Measurements from ENCODE around the gene CCNT2. TPM values are rescaled to one million over a fixed set of nuclear protein-coding genes. Genes with fewer than 3 reads are reported as not detected.

Gene CCNT2
- total RNA-seq, 1 experiment from 2014 or later, result 32.6 TPM

- TF ChIP-seq SIN3A (IDR thresholded peaks at IDR 0.05; ENCODE audit: low read depth) (no peak), JUND (IDR thresholded peaks at IDR 0.05) (no peak), FOSL1 (IDR thresholded peaks at IDR 0.05; ENCODE audit: low read depth) (no peak), MAX (IDR thresholded peaks at IDR 0.05) (no peak), CEBPB (IDR thresholded peaks at IDR 0.05; ENCODE audit: low read depth) (no peak), ELF1 (IDR thresholded peaks at IDR 0.05; ENCODE audit: borderline replicate concordance, low read depth) (no peak), EGR1 (IDR thresholded peaks at IDR 0.05; ENCODE audit: low read depth) (no peak), CBX3 (IDR thresholded peaks at IDR 0.05; ENCODE audit: low read depth) (no peak), TCF7L2 (IDR thresholded peaks at IDR 0.05; ENCODE audit: borderline replicate concordance, extremely low read depth, insufficient read depth, insufficient read length) (no peak)
- TF ChIP-seq, protein P1, sequence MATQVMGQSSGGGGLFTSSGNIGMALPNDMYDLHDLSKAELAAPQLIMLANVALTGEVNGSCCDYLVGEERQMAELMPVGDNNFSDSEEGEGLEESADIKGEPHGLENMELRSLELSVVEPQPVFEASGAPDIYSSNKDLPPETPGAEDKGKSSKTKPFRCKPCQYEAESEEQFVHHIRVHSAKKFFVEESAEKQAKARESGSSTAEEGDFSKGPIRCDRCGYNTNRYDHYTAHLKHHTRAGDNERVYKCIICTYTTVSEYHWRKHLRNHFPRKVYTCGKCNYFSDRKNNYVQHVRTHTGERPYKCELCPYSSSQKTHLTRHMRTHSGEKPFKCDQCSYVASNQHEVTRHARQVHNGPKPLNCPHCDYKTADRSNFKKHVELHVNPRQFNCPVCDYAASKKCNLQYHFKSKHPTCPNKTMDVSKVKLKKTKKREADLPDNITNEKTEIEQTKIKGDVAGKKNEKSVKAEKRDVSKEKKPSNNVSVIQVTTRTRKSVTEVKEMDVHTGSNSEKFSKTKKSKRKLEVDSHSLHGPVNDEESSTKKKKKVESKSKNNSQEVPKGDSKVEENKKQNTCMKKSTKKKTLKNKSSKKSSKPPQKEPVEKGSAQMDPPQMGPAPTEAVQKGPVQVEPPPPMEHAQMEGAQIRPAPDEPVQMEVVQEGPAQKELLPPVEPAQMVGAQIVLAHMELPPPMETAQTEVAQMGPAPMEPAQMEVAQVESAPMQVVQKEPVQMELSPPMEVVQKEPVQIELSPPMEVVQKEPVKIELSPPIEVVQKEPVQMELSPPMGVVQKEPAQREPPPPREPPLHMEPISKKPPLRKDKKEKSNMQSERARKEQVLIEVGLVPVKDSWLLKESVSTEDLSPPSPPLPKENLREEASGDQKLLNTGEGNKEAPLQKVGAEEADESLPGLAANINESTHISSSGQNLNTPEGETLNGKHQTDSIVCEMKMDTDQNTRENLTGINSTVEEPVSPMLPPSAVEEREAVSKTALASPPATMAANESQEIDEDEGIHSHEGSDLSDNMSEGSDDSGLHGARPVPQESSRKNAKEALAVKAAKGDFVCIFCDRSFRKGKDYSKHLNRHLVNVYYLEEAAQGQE (IDR thresholded peaks at IDR 0.05; ENCODE audit: low read depth), result no peak
- TF ChIP-seq, protein P2, sequence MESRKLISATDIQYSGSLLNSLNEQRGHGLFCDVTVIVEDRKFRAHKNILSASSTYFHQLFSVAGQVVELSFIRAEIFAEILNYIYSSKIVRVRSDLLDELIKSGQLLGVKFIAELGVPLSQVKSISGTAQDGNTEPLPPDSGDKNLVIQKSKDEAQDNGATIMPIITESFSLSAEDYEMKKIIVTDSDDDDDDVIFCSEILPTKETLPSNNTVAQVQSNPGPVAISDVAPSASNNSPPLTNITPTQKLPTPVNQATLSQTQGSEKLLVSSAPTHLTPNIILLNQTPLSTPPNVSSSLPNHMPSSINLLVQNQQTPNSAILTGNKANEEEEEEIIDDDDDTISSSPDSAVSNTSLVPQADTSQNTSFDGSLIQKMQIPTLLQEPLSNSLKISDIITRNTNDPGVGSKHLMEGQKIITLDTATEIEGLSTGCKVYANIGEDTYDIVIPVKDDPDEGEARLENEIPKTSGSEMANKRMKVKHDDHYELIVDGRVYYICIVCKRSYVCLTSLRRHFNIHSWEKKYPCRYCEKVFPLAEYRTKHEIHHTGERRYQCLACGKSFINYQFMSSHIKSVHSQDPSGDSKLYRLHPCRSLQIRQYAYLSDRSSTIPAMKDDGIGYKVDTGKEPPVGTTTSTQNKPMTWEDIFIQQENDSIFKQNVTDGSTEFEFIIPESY (IDR thresholded peaks at IDR 0.05; ENCODE audit: extremely low read depth, insufficient replicate concordance, low read length), result no peak
- H4K20me1 ChIP-seq (ENCODE audit: insufficient read depth), result no peaks in the 10 kb centered on the region
- H3K27ac ChIP-seq (ENCODE audit: low read depth, low read length), result no peak overlapping the region
- intact Hi-C loops (cut with micrococcal nuclease), result no loop called here
- ATAC-seq, result no peak
- no peaks in the 10 kb centered on the region for H3K27me3 ChIP-seq (ENCODE audit: insufficient read depth, low read length)
- no peak for DNase-seq (ENCODE audit: low read depth, low spot score)
- H3K79me2 ChIP-seq (ENCODE audit: insufficient read depth, low read length), result no peaks in the 10 kb centered on the region
- H3K4me1 ChIP-seq (ENCODE audit: control insufficient read depth in 1 of 2, insufficient read depth in 2 of 2, low read length in 2 of 2), result no peaks in the 10 kb centered on the region
- H3K4me3 ChIP-seq (replicated peaks in 1 of 2; ENCODE audit: low read depth in 1 of 2, low read length in 2 of 2), result no peak overlapping the region
- no peaks in the 10 kb centered on the region for H3K9me2 ChIP-seq (ENCODE audit: insufficient read depth)
- H3K9ac ChIP-seq (ENCODE audit: low read length), result no peak overlapping the region
- RAD21 ChIA-PET (ENCODE audit: low non-redundant PET in 1 of 2, low total read pairs in 2 of 2, uncharacterized antibody in 2 of 2, unreplicated experiment in 2 of 2), result no interaction called here
- BruUV-seq (replicated peaks), result no TSS peak
- H3K9me3 ChIP-seq (ENCODE audit: control insufficient read depth in 1 of 2, insufficient read depth in 1 of 2, low read depth in 1 of 2, low read length in 2 of 2), result no peaks in the 10 kb centered on the region
- no peak overlapping the region for H3K4me2 ChIP-seq (ENCODE audit: low read length)
- no peak overlapping the region for H2AFZ ChIP-seq (ENCODE audit: low read depth, low read length, poor library complexity, severe bottlenecking)
- POLR2A ChIA-PET, result no interaction called here
- no peaks in the 10 kb centered on the region for H3K36me3 ChIP-seq (ENCODE audit: control insufficient read depth in 1 of 2, insufficient read depth in 2 of 2, low read length in 2 of 2)
- CTCF ChIA-PET, result no interaction called here
These were observed 34.9 kb upstream of the CCNT2 start for GRCh38 chr2:134883552-134884293.
